Osteocyte (in vitro differentiated cells): Measurements from ENCODE around the gene NXPH3. TPM values are rescaled to one million over a fixed set of nuclear protein-coding genes. Genes with fewer than 3 reads are reported as not detected.

ENCODE experiments used
- DNase-seq: peaks from one replicate; pipeline ENCODE4 v3.0.0; 2021; ENCODE audit warnings: mixed read lengths; ENCODE audit not compliant: unreplicated experiment; ENCODE audit errors: extremely low spot score
- H3K27ac Mint-ChIP-seq: one replicate; pipeline ENCODE4 v1.8.0; 2021; ENCODE audit warnings: mild to moderate bottlenecking, mixed read lengths; ENCODE audit not compliant: unreplicated experiment
- H3K27me3 Mint-ChIP-seq: one replicate; pipeline ENCODE4 v1.8.0; 2021; ENCODE audit warnings: mixed read lengths; ENCODE audit not compliant: unreplicated experiment
- H3K36me3 Mint-ChIP-seq: one replicate; pipeline ENCODE4 v1.8.0; 2021; ENCODE audit warnings: mixed read lengths; ENCODE audit not compliant: unreplicated experiment
- H3K4me1 Mint-ChIP-seq: one replicate; pipeline ENCODE4 v1.8.0; 2021; ENCODE audit warnings: mixed read lengths; ENCODE audit not compliant: unreplicated experiment
- H3K4me3 Mint-ChIP-seq: one replicate; pipeline ENCODE4 v1.8.0; 2021; ENCODE audit warnings: mild to moderate bottlenecking, moderate library complexity, mixed read lengths; ENCODE audit not compliant: unreplicated experiment
- H3K9me3 Mint-ChIP-seq: one replicate; pipeline ENCODE4 v1.8.0; 2021; ENCODE audit warnings: mixed read lengths; ENCODE audit not compliant: unreplicated experiment
- total RNA-seq: library from RNA; stranded (reverse); gene quantifications from 2 replicates; pipeline ENCODE4 v1.2.1, GENCODE V29; 2021
- TF ChIP-seq, protein P1 (sequence below): fragments of 200-600 bp; sonication (generic); IDR thresholded peaks from 2 replicates; pipeline ENCODE4 v1.5.0; 2021; ENCODE audit warnings: antibody characterized with exemption, mild to moderate bottlenecking, moderate library complexity

NXPH3 gene
- total RNA-seq, 1 donor from 2014 or later, result 1.6 TPM

DNA sequence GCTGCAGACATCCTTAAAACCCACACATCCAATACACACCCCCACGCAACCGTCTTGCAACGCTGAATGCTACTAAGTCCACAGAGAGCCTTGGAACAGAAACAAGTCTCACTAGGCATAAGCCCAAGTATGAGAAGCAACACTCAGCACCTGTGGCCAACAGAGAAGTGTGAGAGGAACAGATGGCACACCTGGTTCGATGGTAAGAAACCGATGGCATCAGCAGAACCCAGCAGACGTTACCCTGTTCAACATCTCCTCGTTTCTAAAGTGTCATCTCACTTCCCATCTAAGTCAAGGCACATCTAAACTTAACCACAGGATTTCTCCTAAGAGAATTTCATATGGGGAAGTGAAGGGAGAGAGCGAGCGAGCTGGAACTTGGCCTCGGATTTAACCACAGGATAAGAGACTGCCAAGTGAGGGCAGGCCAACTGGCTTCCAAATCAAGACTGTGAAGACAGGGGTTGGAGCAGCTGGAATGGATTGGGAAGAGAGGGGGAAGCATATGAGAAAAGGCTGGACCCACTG is 41.0 kb downstream of the NXPH3 start:
- H3K4me1 Mint-ChIP-seq, result no peaks in the 10 kb centered on the region
- H3K36me3 Mint-ChIP-seq, result peaks cover 29% of the 10 kb centered on the region
- H3K27ac Mint-ChIP-seq, result no peak overlapping the region
- TF ChIP-seq, protein P1, sequence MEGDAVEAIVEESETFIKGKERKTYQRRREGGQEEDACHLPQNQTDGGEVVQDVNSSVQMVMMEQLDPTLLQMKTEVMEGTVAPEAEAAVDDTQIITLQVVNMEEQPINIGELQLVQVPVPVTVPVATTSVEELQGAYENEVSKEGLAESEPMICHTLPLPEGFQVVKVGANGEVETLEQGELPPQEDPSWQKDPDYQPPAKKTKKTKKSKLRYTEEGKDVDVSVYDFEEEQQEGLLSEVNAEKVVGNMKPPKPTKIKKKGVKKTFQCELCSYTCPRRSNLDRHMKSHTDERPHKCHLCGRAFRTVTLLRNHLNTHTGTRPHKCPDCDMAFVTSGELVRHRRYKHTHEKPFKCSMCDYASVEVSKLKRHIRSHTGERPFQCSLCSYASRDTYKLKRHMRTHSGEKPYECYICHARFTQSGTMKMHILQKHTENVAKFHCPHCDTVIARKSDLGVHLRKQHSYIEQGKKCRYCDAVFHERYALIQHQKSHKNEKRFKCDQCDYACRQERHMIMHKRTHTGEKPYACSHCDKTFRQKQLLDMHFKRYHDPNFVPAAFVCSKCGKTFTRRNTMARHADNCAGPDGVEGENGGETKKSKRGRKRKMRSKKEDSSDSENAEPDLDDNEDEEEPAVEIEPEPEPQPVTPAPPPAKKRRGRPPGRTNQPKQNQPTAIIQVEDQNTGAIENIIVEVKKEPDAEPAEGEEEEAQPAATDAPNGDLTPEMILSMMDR, result no peak
- no peaks in the 10 kb centered on the region for H3K27me3 Mint-ChIP-seq
- no peak for DNase-seq
- no peaks in the 10 kb centered on the region for H3K9me3 Mint-ChIP-seq
- no peak overlapping the region for H3K4me3 Mint-ChIP-seq

- H3K4me1 Mint-ChIP-seq, result no peaks in the 10 kb centered on the region
- H3K27me3 Mint-ChIP-seq, result no peaks in the 10 kb centered on the region
- TF ChIP-seq, protein P1, result no peak
Observed at GRCh38 chr17:49618028-49618611, 42.4 kb downstream of the NXPH3 start.

DNA sequence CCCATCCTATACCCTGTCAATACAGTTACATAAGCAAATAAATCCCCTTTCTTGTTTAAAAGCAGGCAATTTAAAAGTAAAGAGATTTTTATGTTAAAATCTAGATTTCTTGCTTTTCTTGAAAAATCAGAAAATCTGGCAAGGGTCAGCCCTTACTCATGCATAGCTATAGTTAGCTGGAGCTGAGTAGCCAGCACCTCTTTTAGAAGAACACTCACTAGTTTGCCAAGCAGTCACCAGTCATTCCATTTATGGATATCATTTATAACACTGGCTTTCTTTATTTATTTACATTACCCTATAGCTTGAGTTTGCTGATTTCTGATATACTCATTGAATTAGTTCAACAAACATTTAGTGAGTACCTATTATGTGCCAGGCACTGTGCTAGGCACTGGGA is 45.7 kb downstream of the NXPH3 start:
- Mint-ChIP-seq H3K27me3 (no peaks in the 10 kb centered on the region), H3K4me3 (no peak overlapping the region), H3K36me3 (peaks cover 28% of the 10 kb centered on the region), H3K9me3 (no peaks in the 10 kb centered on the region), H3K4me1 (no peaks in the 10 kb centered on the region), H3K27ac (no peak overlapping the region)
- TF ChIP-seq, protein P1, result no peak
- DNase-seq, result no peak

More at GRCh38 chr17:49618028-49618611, 42.4 kb downstream of the NXPH3 start:
- H3K4me3 Mint-ChIP-seq, result no peak overlapping the region
- no peaks in the 10 kb centered on the region for H3K9me3 Mint-ChIP-seq
- peaks cover 28% of the 10 kb centered on the region for H3K36me3 Mint-ChIP-seq
- DNase-seq, result no peak
- H3K27ac Mint-ChIP-seq, result no peak overlapping the region

GRCh38 chr17:49621946-49622529 is 46.4 kb downstream of the NXPH3 start:
- Mint-ChIP-seq H3K36me3 (peaks cover 28% of the 10 kb centered on the region), H3K27ac (no peak overlapping the region), H3K4me3 (no peak overlapping the region), H3K27me3 (no peaks in the 10 kb centered on the region), H3K4me1 (no peaks in the 10 kb centered on the region), H3K9me3 (no peaks in the 10 kb centered on the region)
- DNase-seq, result no peak
- TF ChIP-seq, protein P1, result no peak

DNA sequence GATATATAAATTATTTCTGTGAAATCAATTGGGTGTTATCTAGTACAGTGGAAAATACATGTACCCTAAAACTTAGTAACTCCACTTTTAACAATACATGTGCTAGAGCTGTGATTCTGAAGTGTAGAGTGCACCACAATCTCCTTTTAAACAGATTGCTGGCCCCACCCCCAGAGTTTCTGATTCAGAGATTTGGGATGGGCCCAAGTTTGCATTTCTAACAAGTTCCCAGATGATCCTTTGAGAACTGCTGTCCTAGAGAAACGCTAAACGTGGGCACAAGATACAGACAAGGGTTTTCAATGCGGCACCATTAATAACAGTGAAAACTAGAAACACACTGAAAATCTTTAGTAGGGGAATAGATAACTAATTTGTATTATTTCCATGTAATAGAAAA is 49.2 kb downstream of the NXPH3 start:
- Mint-ChIP-seq H3K27ac (no peak overlapping the region), H3K36me3 (peaks cover 13% of the 10 kb centered on the region), H3K9me3 (no peaks in the 10 kb centered on the region), H3K4me1 (peaks cover 7% of the 10 kb centered on the region), H3K27me3 (no peaks in the 10 kb centered on the region), H3K4me3 (no peak overlapping the region)
- DNase-seq, result no peak
- TF ChIP-seq, protein P1, result no peak
